Measurements from ENCODE around the gene INSR.
"Not testable (repeated sequence)": the region's sequence is repeated elsewhere in the genome, so short reads cannot be mapped to it uniquely, and the experiment has no call there.

The INSR gene

DNA sequence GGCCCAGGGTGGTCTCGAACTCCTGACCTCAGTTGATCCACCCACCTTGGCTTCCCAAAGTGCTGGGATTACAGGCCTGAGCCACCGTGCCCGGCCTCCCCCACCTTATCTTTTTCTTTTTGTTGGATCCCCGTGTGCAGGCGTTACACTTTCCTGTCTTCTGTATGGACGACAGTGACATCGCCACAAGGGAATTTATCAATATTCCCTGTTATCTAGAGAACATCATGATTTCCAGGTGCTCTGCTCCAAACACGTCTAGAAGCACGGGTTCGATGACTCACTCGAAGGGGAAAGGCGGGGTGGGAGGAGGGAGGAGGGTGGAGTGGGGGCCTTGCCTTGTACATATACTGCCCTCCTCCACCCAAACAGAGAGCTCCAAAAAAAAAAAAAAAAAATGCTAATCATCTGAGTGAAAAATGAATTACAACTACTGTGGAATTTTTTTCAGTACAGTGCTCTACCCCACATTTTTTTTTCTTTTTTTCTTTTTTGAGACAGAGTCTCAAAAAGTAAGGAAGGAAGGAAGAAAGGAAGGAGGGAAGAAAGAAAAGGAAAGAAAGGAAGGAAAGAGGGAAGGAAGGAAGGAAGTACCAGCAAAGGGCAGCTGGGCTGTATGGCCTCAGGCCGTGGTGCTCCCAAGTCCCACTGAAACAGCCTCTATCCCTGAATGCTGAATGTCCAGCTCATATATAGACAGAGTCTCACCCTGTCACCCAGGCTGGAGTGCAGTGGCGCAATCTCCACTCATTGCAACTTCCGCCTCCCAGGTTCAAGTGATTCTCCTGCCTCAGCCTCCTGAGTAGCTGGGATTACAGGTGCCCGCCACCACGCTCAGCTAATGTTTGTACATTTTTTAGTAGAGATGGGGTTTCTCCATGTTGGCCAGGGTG lies 36.8 kb downstream of the INSR start:
- no peak for DNase-seq

GRCh38 chr19:7255631-7256030 lies 38.6 kb downstream of the INSR start:
- DNase-seq = no peak

- DNase-seq = no peak
These were observed 39.1 kb downstream of the INSR start for GRCh38 chr19:7255119-7255518.

DNA sequence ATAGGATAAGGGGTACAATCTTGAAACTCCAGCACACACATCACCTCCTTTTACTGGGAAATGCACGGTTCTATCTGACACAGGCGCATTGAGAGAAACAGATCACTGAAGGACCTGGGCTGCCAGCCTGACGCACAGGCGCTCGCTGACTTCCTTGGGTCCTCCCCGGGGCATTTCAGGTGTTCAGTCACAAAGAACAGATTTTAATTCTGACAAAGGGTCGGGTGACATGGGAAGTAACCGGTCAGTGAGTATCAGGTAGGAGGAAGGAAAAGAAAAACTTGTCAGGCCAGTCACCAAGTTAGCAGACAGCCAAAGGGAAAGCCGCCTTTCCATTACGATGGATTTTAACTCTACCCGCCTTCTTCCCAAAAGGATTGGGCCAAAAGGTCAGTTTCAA lies 39.6 kb downstream of the INSR start:
- no peak for DNase-seq

DNA sequence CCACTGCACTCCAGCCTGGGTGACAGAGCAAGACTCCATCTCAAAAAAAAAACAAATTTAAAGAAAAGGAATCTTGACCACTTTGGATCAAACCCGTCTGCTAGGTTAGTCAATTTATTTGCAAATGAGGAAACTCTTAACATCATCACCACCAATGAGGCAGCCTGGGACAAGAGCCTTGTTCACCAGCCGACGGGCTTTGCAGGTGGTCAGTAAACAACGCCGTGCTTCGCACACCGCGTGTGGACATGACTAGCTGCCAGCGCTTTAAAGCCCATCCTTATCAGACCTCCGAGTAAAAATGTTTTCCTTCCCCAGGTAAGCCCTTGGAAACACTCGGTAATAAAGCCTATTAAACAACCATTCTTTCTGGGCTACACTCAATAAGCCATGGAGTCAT lies 41.9 kb downstream of the INSR start:
- DNase-seq = no peak

DNA sequence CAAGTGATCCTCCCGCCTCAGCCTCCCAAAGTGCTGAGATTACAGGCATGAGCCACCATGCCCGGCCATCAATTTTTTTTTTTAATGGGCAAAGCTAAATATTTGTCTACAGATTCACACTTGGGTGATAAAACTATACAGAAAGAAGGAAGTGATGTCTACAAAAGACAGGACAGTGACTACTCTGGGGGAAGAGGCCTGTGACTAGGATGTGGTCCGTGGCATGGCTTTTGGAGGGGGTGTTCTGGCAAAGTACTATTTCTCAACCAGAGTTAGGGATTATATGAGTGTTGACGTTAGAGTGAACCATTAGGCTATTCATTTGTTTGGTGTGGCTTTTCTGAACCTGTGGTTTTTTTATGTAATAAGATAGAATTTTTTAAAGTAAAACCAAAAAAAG lies 42.7 kb downstream of the INSR start:
- no peak for DNase-seq

DNA sequence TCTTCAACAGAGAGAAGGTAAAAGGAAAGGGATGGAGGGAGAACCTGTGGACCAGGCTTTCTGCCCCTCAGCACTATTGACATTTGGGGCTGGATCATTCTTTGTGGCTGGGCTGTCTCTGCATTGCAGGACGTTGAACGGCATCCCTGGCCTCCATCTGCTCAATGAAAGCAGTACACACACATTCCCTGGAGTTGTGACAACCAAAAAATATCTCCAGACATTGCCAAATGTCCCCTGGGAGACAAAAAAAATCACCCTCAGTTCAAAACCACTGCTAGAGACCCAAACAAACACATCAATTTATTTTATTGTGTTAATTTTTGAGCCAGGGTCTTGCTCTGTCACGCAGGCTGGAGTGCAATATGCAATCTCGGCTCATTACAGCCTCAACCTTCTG lies 43.3 kb downstream of the INSR start:
- DNase-seq = no peak

DNA sequence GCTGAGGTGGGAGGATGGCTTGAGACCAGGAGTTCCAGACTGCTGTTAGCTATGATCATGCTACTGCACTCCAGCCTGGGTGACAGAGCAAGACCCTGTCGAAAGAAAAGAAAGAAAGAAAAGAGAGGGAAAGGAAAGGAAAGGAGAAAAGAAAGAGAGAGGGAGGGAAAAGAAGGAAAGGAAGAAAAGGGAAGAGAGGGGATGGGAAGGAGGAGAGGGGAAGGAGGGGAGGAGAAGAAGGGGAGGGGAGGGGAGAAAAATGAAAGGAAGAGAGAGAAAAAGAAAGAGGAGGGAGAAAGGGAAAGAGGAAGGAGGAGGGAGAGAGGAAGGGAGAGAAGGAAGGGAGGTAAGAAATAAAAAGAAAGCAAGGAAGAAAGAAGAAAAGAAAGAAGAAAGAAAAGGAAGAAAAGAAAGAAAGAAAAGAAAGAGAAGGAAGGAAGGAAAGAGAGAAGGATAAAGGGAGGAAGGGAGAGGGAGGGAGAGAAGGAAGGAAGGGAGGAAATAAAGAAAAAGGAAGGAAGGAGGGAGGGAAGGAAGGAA lies 44.1 kb downstream of the INSR start:
- DNase-seq = no peak

GRCh38 chr19:7247155-7247554 lies 47.1 kb downstream of the INSR start:
- no peak for DNase-seq

DNA sequence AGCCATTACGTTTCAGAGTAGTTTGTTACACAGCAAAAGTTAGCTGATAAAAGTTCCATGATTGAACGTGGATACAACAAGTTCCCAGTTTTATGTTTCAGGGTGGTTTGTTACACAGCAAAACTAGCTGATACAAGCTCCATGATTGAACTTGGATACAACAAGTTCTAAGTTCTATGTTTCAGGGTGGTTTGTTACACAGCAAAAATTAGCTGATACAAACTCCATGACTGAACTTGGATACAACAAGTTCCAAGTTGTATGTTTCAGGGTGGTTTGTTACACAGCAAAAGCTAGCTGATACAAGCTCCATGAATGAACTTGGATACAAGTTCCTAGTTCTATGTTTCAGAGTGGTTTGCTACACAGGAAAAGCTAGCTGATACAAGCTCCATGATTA lies 47.6 kb downstream of the INSR start:
- no peak for DNase-seq

- no peak for DNase-seq
These were observed 51.5 kb downstream of the INSR start for GRCh38 chr19:7242601-7243258.

GRCh38 chr19:7238051-7238450 lies 56.2 kb downstream of the INSR start:
- no peak for DNase-seq

- DNase-seq = no peak
These were observed 58.1 kb downstream of the INSR start for GRCh38 chr19:7236153-7236552.

- DNase-seq = no peak
These were observed 63.4 kb downstream of the INSR start for GRCh38 chr19:7230826-7231225.

DNA sequence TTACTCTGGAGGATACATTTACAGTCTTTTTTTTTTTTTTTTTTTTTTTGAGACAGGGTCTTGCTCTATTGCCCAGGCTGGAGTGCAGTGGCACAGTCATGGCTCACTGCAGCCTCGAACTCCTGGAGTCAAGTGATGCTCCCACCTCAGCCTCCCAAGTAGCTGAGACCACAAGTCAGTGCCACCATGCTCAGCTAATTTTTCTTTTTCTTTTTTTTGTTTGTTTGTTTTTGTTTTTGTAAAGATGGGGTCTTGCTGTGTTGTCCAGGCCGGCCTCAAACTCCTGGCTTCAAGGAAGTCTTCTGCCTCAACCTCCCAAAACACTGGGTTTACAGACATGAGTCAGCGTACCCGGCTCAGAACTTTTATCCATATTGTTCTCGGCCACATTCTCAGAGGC lies 64.5 kb downstream of the INSR start:
- no peak for DNase-seq

GRCh38 chr19:7228935-7229541 lies 65.2 kb downstream of the INSR start:
- DNase-seq = no peak

DNA sequence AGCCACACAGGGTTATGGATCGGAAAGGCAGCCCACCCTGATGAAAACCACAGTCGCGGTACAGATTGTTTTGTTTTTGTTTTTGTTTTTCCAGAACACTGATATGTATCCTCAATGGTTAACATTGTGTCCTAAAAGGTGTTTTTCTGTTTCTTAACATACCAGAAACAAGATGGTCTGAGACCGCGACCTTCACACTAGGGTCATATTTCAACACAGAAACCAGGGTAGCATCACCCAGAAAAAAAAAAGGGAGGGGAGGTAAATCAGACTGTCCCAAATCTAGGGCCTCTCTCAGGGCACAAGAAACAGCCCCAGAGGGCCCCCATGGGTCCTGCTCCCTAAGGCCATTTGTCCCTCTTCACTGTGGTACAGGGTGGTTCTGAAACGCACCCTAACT lies 66.5 kb downstream of the INSR start:
- DNase-seq = no peak

DNA sequence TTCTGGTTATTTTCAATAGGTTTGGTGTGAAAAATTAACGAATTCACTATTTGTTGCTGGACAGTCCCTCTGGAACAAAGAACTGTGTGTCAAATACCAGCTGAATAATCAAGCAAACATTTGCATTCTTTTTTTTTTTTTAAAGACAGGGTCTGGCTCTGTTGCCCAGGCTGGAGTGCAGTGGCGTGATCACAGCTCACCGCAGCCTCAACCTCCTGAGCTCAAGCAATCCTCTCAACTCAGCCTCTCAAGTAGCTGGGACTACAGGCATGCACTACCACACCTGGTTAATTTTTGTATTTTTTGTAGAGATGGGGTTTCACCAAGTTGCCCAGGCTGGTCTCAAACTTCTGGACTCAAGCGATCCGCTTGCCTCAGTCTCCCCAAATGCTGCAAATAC lies 67.1 kb downstream of the INSR start:
- DNase-seq = not testable (repeated sequence)

- DNase-seq = no peak
These were observed 67.5 kb downstream of the INSR start for GRCh38 chr19:7226739-7227138.

- no peak for DNase-seq
These were observed 68.5 kb downstream of the INSR start for GRCh38 chr19:7225741-7226140.

- no peak for DNase-seq
These were observed 69.2 kb downstream of the INSR start for GRCh38 chr19:7224995-7225394.

DNA sequence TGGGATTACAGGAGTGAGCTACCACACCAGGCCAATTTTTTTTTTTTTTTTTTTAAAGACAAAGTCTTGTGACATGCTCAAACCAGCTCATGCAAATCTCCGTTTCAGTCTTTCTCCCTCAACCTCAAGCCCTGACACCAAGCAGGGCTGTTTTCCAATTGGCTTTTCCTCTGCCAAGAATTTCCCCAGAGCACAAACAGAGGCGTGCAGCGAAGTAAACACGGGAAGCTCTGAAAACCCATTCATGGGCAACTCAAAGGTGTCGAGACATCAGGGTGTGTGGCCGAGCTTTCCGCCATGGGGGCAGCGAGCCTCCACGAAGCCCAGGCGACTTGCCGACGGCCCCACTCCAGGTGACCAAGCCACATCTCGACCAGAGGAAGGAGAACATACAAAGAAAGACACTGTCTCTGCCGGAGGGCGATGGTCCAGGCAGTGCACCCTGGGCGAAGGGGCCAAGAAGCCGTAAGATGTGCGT lies 70.0 kb downstream of the INSR start:
- no peak for DNase-seq

GRCh38 chr19:7223429-7223828 lies 70.8 kb downstream of the INSR start:
- no peak for DNase-seq

DNA sequence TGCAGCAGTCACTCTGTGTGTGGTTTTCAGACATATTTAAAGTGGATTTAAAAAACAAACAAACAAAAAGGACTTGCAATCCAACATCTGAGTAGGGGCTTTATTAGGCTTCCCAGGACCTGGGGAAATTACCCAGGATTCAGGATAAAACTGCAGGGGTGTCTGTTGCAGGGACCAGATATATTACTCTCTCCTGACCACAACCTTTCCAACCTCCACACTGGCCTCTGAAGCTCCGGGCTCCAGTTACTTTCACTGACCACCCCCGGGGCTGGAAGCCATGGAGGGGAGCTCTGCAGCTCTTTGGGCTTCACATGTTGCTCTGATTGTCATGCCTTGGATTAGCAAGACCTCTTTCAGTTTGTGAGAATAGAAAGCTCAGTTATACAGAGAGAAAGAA lies 75.2 kb downstream of the INSR start:
- DNase-seq = no peak
